ENCODE results near the gene UNCX. TPM values are rescaled to one million over a fixed set of nuclear protein-coding genes. Genes with fewer than 3 reads are reported as not detected.
"Not testable (repeated sequence)": the region's sequence is repeated elsewhere in the genome, so short reads cannot be mapped to it uniquely, and the experiment has no call there.

Gene UNCX
- polyA plus RNA-seq: not detected

DNA sequence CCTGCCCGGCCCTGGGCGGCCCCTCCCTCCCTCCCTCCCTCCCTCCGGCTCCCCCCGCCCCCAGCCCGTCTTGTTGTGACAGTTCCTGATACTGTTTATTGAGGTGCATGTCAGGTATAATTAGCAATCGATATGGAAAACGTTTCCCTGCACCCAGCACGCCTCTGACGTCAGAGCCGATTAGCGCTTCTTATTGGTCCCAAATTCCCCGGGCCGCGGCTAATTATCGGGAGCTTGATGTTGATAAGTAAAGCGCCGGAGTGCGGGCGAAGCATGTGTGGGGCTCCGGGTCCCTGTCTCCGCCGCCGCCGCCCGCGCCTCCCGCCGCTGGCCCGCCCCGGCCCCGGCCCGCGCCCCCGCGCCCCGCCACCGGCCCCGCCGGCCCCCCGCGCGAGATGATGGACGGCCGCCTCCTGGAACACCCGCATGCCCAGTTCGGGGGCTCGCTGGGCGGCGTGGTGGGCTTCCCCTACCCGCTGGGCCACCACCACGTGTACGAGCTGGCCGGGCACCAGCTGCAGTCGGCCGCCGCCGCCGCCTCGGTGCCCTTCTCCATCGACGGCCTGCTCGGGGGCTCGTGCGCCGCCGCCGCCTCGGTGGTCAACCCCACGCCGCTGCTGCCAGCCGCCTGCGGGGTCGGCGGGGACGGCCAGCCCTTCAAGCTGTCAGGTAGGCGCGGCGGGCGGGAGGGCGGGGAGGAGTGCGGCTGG, at the start of gene UNCX:
Gene UNCX (plus strand): TSS at position 250 of the 710 bp plus-strand sequence. CDS start 146 bp downstream, at position 396.
- no peak for DNase-seq
- peaks cover 0 to 13% (median 0%) of the 10 kb centered on the region in 6 donors for H3K9me3 Mint-ChIP-seq
- peaks cover 47 to 73% (median 48%) of the 10 kb centered on the region in 3 donors for H3K27me3 Mint-ChIP-seq (ENCODE audit: low read depth in 3 of 3)
- peaks cover 22 to 29% of the 10 kb centered on the region in 2 donors for H3K4me1 Mint-ChIP-seq
- H3K4me3 Mint-ChIP-seq: peak within 1 kb of the TSS in 2 of 5 donors; percentile 4 to 69
- H3K27ac Mint-ChIP-seq: peak within 1 kb of the TSS in 1 of 6 donors; percentile 73
- H3K36me3 Mint-ChIP-seq: peaks cover 0 to 4% (median 4%) of the 10 kb centered on the region in 3 donors

DNA sequence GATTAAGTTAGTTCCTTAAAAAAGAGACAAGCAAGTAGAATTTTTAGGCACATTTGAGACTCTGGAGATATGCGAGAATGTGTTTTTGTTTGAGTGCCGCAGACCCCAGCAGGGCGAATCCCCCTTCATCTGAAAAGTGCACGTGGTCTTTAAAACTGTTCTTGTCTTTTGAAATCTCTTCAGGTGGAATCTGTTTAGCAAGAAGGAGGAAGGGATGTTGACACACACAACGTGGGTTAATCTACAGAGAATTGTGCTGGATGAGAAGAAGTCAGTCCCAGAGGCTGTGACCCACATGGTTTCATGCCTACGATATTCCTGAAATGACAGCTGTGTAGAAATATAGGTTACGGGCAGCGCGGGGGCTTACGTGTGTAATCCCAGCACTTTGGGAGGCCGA, 45.5 kb upstream of the UNCX start:
- peaks cover 12 to 17% (median 15%) of the 10 kb centered on the region in 3 donors for H3K27me3 Mint-ChIP-seq (ENCODE audit: low read depth in 3 of 3)
- no peak overlapping the region for H3K27ac Mint-ChIP-seq

DNA sequence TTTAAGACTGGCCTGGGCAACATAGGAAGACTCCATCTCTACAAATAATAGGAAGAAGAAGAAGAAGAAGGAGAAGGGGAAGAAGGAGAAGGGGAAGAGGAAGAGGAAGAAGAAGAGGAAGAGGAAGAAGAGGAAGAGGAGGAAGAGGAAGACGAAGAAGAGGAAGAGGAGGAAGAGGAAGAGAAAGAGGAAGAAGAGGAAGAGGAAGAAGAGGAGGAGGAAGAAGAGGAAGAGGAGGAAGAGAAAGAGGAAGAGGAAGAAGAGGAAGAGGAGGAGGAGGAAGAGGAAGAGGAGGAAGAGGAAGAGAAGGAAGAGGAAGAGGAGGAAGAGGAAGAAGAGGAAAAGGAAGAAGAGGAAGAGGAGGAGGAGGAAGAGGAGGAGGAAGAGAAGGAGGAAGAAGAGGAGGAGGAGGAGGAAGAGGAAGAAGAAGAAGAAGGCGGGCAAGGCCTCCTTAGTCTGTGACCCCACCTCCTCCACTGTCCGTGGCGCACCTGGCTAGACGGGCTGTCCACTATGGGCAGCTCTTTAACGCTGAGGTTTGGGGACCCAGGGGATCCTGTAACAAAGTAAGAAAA, 43.9 kb upstream of the UNCX start:
- Mint-ChIP-seq H3K36me3 (no peaks in the 10 kb centered on the region), H3K27me3 (ENCODE audit: low read depth in 3 of 3) (peaks cover 12 to 20% (median 16%) of the 10 kb centered on the region in 3 donors), H3K9me3 (no peaks in the 10 kb centered on the region), H3K4me1 (peaks cover 0 to 7% of the 10 kb centered on the region in 2 donors), H3K4me3 (no peak overlapping the region), H3K27ac (no peak overlapping the region)
- DNase-seq: no peak

More for the DNA sequence above, 45.5 kb upstream of the UNCX start:
- Mint-ChIP-seq H3K4me3 (no peak overlapping the region), H3K4me1 (peaks cover 0 to 3% of the 10 kb centered on the region in 2 donors), H3K36me3 (no peaks in the 10 kb centered on the region), H3K9me3 (no peaks in the 10 kb centered on the region)
- no peak for DNase-seq

DNA sequence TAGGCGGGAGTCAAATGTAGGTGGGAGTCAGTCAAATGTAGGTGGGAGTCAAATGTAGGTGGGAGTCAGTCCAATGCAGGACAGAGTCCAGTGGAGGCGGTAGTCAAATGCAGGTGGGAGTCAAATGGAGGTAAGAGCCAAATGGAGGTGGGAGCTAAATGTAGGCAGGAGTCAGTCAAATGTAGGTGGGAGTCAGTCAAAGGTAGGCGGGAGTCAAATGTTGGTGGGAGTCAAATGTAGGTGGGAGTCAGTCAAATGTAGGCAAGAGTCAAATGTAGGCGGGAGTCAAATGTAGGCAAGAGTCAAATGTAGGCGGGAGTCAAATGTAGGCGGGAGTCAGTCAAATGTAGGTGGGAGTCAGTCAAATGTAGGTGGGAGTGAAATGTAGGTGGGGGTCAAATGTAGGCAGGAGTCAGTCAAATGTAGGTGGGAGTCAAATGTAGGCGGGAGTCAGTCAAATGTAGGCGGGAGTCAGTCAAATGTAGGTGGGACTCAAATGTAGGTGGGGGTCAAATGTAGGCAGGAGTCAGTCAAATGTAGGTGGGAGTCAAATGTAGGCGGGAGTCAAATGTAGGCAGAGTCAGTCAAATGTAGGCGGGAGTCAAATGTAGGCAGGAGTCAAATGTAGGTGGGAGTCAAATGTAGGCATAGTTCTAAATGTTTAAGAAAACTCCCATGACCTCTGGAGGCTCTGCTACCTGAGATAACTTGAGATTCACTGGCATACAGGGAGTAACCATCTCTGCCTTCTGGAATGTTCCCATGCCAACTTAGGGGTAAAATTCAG, 42.5 kb upstream of the UNCX start:
- Mint-ChIP-seq H3K36me3 (no peaks in the 10 kb centered on the region), H3K27me3 (ENCODE audit: low read depth in 3 of 3) (peaks cover 12 to 21% (median 16%) of the 10 kb centered on the region in 3 donors), H3K4me1 (peaks cover 0 to 7% of the 10 kb centered on the region in 2 donors), H3K9me3 (no peaks in the 10 kb centered on the region), H3K27ac (no peak overlapping the region), H3K4me3 (no peak overlapping the region)
- DNase-seq: no peak

DNA sequence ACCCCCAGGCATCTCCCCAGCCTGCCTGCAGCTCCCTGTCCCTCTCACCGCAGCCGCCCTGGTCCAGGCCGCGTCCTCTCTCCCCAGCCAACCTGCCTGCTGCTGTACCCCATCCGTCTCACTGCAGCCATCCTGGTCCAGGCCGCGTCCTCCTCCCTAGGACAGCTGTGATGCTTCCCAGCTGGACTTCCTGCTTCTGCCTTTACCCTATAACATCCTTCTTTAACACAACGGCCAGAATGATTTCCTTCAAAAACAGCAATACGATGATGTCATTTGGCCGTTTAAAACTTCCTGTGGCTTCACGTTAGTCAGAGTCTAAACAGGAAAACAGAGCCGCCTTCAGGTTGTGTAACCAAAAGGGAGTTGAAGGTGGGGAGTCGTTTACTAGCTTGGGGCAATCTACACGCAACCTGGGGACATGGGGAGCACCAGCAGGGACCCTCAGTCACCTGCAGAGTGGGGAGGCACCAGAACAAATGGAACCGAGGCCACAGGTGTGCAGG, 40.4 kb upstream of the UNCX start:
- no peaks in the 10 kb centered on the region for H3K9me3 Mint-ChIP-seq
- H3K27me3 Mint-ChIP-seq (ENCODE audit: low read depth in 3 of 3): peaks cover 12 to 19% (median 14%) of the 10 kb centered on the region in 3 donors
- H3K27ac Mint-ChIP-seq: peak overlapping the region in 1 of 6 donors; percentile 2
- H3K36me3 Mint-ChIP-seq: no peaks in the 10 kb centered on the region
- peaks cover 0 to 7% of the 10 kb centered on the region in 2 donors for H3K4me1 Mint-ChIP-seq
- no peak overlapping the region for H3K4me3 Mint-ChIP-seq
- DNase-seq: no peak

DNA sequence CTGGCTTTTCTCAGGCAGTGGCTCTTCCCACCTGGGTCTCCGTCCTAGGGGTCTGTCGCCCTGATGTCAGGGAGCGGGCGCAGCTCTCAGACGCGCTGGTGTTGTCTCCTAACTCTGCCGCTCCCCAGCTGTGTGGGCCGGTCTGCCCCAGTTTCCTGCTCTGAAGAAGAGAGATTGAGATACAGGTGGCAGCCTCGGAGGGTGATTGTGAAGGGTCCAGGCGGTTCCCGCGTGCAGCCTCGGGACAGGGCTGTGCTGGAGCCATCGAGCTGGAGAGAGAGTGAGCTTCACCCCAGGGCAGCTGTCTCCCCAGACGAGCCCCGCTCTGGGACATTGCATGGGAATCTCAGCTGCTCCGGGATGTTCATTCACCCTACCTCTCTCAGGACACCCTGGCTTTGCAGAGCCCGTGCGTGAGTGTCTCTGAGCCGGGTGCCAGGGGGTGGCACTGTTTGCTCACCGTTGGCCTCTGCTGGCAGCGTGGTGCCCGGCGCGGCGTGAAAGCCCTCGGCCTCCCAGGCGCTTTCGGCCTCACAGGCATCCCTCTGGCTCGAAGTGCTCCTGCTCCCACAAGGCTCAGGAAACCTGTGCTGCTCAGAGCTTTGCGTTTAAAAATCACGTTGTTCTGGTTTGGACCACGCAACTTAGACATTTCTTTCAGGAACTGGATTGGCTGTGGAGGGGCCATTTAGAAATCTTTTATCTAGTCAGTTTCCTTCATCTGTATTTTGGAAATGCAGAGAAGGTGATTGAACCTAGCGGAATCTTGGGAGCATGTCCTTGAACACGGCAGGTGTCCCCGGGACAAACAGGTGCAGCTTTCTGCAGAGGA, 38.9 kb upstream of the UNCX start:
- no peak for DNase-seq
- H3K9me3 Mint-ChIP-seq: no peaks in the 10 kb centered on the region
- H3K27ac Mint-ChIP-seq: no peak overlapping the region
- no peak overlapping the region for H3K4me3 Mint-ChIP-seq
- H3K27me3 Mint-ChIP-seq (ENCODE audit: low read depth in 3 of 3): peaks cover 5 to 12% (median 8%) of the 10 kb centered on the region in 3 donors
- peaks cover 0 to 7% of the 10 kb centered on the region in 2 donors for H3K4me1 Mint-ChIP-seq
- no peaks in the 10 kb centered on the region for H3K36me3 Mint-ChIP-seq

DNA sequence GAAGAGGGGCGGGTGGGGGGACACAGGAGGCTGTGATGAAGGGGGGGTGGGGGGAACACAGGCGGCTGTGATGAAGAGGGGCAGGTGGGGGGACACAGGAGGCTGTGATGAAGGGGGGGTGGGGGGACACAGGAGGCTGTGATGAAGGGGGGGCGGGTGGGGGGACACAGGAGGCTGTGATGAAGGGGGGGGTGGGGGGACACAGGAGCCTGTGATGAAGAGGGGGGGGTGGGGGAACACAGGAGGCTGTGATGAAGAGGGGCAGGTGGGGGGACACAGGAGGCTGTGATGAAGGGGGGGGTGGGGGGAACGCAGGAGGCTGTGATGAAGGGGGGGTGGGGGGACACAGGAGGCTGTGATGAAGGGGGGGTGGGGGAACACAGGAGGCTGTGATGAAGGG, 36.2 kb upstream of the UNCX start:
- H3K27me3 Mint-ChIP-seq (ENCODE audit: low read depth in 3 of 3); H3K27ac Mint-ChIP-seq; H3K4me1 Mint-ChIP-seq; DNase-seq; H3K36me3 Mint-ChIP-seq; H3K4me3 Mint-ChIP-seq; H3K9me3 Mint-ChIP-seq: not testable (repeated sequence)

DNA sequence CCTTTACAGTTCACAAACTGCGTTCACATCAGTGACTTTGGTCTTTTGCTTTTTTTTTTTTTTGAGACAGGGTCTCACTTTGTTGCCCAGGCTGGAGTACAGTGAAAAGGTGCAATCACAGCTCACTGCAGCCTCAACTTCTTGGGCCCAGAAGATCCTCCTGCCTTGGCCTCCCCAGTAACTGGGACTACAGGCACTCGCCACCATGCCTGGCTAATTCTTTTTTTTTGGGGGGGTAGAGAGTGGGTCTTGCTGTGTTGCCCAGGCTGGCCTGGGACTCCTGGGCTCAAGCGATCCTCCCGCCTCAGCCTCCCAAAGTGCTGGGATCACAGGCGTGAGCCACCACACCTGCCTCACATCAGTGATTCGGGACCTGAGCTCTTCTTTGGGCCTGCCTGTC, 35.7 kb upstream of the UNCX start:
- DNase-seq: no peak
- peaks cover 0 to 5% (median 4%) of the 10 kb centered on the region in 3 donors for H3K27me3 Mint-ChIP-seq (ENCODE audit: low read depth in 3 of 3)
- H3K9me3 Mint-ChIP-seq: no peaks in the 10 kb centered on the region
- H3K36me3 Mint-ChIP-seq: no peaks in the 10 kb centered on the region
- H3K4me3 Mint-ChIP-seq: no peak overlapping the region
- H3K4me1 Mint-ChIP-seq: peaks cover 0 to 6% of the 10 kb centered on the region in 2 donors
- no peak overlapping the region for H3K27ac Mint-ChIP-seq

DNA sequence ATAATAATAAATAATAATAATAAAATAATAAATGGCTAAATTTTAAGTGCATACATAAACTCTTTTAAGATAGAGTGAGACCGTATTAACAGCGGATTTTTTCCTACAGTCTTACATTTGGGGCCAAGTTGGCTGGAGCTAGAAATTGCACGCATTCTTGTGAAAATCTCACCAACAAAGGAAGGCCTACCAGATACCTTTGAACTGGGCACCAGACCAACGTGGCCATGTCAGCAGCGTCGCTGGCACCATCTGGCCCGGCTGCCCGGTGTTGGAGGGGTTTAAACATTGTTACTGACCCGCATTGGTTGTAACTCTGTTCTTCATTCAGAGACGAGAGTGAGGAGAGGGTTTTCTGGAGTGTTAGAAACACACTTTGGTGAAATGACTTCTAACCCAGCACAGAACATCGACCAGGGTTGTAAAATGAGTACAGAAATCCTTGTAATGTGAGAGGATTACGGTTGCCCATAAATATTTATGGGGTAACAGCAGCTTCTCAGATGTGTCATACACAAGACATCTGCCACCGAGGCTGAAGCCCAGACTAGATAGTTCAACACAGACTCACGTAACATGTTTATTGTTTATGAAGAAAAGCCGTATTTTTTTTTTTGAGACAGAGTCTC, 34.6 kb upstream of the UNCX start:
- Mint-ChIP-seq H3K4me1 (no peaks in the 10 kb centered on the region), H3K36me3 (no peaks in the 10 kb centered on the region), H3K9me3 (no peaks in the 10 kb centered on the region), H3K4me3 (no peak overlapping the region), H3K27ac (no peak overlapping the region), H3K27me3 (ENCODE audit: low read depth in 3 of 3) (peaks cover 0 to 2% (median 0%) of the 10 kb centered on the region in 3 donors)
- DNase-seq: no peak

DNA sequence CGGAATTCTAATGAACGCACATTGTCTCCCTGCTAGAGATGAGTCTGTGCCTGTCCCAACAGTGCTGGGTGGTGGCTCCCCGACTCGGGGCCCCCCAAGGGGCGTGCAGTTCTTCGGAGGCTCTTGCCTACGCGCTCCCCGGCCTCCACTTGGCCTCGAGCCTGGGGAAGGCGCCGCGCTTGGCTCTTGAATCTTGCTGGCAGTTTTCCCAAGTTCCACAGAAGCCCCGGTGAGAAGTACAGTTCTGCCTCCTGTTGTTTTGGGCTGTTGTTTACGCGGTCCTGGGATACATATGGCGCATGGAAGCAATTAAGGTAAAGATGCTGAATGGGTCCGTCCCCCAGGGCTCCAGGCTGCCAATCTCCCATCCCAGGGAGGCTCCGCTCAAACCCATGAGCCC, 32.6 kb upstream of the UNCX start:
- H3K4me3 Mint-ChIP-seq: no peak overlapping the region
- no peaks in the 10 kb centered on the region for H3K4me1 Mint-ChIP-seq
- no peaks in the 10 kb centered on the region for H3K36me3 Mint-ChIP-seq
- no peak overlapping the region for H3K27ac Mint-ChIP-seq
- H3K9me3 Mint-ChIP-seq: no peaks in the 10 kb centered on the region
- H3K27me3 Mint-ChIP-seq (ENCODE audit: low read depth in 3 of 3): no peaks in the 10 kb centered on the region
- no peak for DNase-seq

DNA sequence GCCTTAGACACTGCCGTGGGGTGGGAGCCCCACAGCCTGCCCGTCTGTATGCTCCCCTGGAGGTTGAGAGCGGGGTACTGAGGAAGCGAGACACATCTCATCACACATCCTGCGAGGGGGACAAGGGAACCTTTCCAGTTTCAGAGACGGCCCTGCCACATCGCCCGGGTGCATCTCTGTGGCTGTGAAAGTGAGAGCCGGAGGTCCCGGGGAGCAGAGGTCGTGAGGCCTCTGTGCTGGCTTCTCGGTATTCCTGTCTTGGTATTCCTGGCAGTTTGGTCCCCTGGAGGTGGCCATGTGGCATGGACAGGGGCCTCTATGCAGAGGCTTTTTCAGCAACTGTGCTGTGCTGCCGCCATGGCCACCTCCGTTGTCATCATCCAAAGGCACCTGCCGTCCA, 30.8 kb upstream of the UNCX start:
- no peaks in the 10 kb centered on the region for H3K4me1 Mint-ChIP-seq
- no peak for DNase-seq

DNA sequence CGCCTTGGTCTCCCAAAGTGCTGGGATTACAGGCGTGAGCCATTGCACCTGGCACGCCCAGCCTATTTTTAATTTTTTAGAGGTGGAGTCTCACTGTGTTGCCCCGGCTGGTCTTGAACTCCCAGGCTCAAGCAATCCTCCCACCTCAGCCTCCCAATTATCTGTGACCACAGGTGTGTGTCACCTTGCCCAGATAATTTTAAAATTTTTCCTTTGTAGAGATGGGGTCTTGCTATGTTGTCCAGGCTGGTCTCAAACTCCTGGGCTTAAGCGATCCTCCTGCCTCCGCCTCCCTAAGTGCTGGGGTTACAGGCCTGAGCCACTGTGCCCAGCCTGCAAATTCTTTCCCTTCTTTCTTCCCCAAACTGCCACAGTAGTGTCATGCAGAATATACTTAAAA, 29.8 kb upstream of the UNCX start:
- DNase-seq; H3K9me3 Mint-ChIP-seq; H3K27ac Mint-ChIP-seq; H3K27me3 Mint-ChIP-seq (ENCODE audit: low read depth in 3 of 3); H3K4me3 Mint-ChIP-seq; H3K4me1 Mint-ChIP-seq; H3K36me3 Mint-ChIP-seq: not testable (repeated sequence)

More for the DNA sequence above, 30.8 kb upstream of the UNCX start:
- H3K27ac Mint-ChIP-seq: no peak overlapping the region
- no peak overlapping the region for H3K4me3 Mint-ChIP-seq
- no peaks in the 10 kb centered on the region for H3K36me3 Mint-ChIP-seq
- no peaks in the 10 kb centered on the region for H3K9me3 Mint-ChIP-seq
- H3K27me3 Mint-ChIP-seq (ENCODE audit: low read depth in 3 of 3): no peaks in the 10 kb centered on the region
